GM21423 (cell line): Measurements from ENCODE around the gene PCDHB15.
"Not testable (repeated sequence)": the region's sequence is repeated elsewhere in the genome, so short reads cannot be mapped to it uniquely, and the experiment has no call there.

ENCODE experiments used
- ATAC-seq: cut with Tn5 transposase; IDR thresholded peaks from one replicate; pipeline ENCODE4 v1.9.1; 2021; ENCODE audit warnings: mild to moderate bottlenecking, moderate library complexity; ENCODE audit not compliant: unreplicated experiment

PCDHB15 gene

GRCh38 chr5:141246971-141247370, 1.8 kb downstream of the PCDHB15 start:
- ATAC-seq: not testable (repeated sequence)

- not testable (repeated sequence) for ATAC-seq
Measured at GRCh38 chr5:141247434-141247833, 2.2 kb downstream of the PCDHB15 start.

- ATAC-seq: no peak
Measured at GRCh38 chr5:141250576-141250975, 5.4 kb downstream of the PCDHB15 start.

DNA sequence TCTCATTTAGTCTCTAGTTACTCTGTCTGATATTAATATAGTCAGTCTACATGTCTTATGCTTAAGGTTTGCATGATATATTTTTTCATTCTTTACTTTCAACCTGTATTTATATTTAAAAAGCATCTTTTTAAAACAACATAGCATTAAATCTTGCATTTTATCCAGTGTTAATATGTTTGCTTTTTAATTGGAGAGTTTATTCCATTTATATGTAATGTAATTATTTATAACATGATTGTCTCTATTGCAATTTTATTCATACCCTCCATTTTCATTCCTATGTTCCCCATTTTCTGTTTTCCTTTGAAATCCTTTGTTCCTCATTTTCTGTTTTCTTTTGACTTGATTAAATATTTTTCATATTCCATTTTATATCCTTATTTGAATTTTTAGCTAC, 13.3 kb downstream of the PCDHB15 start:
- no peak for ATAC-seq

GRCh38 chr5:141258948-141259347, 13.8 kb downstream of the PCDHB15 start:
- no peak for ATAC-seq

DNA sequence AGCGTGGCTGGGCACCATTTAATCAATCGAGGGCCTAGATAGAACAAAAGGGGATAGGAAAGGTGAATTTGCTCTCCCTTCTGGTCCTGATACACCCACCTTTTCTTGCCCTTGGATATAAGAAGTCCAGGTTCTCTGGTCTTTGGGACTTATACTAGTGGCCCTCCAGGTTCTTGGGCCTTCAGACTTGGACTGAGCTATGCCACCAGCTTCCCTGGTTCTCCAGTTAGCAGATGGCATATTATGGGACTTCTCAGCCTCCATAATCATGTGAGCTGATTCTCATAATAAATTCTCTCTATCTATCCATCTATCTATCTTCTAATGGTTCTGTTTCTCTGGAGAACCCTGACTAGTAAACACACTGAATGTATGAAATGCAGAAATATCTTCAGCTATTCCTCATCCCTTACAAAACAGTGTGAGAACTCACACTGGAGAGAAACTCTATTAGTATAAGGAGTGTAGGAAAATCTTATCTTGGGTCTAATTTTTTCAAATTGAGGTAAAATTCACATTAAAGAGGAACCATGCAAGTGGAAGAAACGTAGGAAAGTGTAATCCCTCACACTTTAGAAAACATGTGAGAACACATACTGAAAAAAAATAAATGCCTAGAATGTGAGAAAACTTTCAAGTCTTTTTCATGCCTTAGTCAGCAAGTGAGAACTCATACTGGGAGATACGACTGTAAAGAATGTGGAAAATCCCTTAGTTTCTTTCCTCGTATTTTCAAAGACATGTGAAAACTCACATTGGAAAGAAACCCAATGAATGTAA, 15.5 kb downstream of the PCDHB15 start:
- ATAC-seq: no peak

- ATAC-seq: no peak
Measured at GRCh38 chr5:141261238-141261546, 16.0 kb downstream of the PCDHB15 start.

- no peak for ATAC-seq
Measured at GRCh38 chr5:141269195-141269594, 24.0 kb downstream of the PCDHB15 start.

DNA sequence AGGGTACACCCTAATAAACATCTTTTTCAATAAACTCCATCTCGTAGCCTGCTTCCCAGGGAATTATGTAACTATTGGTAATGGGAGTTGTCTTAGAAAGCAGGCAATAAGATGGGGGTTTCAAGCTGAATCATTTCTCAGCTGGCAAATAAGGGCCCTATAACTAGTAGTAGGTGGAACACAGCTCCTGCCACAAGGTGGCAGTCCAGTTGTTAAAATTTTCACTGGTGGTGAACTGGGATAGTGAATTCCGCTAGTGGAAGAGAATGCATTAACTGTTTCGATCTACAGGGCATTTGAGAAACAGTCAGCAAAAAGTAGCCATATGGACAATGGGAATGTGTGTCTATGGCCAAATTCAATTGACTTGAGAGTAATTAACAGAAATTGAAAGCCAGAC, 27.7 kb downstream of the PCDHB15 start:
- ATAC-seq: no peak

GRCh38 chr5:141298376-141298775, 53.2 kb downstream of the PCDHB15 start:
- ATAC-seq: no peak
